ENCODE results near the gene CD40. TPM values are rescaled to one million over a fixed set of nuclear protein-coding genes. Genes with fewer than 3 reads are reported as not detected.

The CD40 gene
- total and polyA plus RNA-seq, 2 of the 4 experiments (the other 2 are of a cell fraction) = 0.36 to 0.92 TPM

- no peak overlapping the region for H3K9ac ChIP-seq (ENCODE audit: low read depth, low read length)
- H4K5ac ChIP-seq (ENCODE audit: low read depth, low read length) = no peak overlapping the region
- intact Hi-C loops (cut with micrococcal nuclease) (no loop called here), in situ Hi-C loops (cut with MboI; ENCODE audit: low sequenced_read_pairs) (no loop called here), dilution Hi-C loops (cut with HindIII; ENCODE audit: low sequenced_read_pairs, unreplicated experiment) (no loop called here)
- H3K4me3 ChIP-seq (ENCODE audit: insufficient read depth, low read depth, low read length) = no peak overlapping the region
- H3K14ac ChIP-seq (replicated peaks; ENCODE audit: low read depth, low read length) = no peak overlapping the region
- WGBS, 2 experiments (ENCODE audit: extremely low coverage in 2 of 2, insufficient read length in 1 of 2) = no CpG with 5 or more reads among the region's 8 CpGs
- H3K9me1 ChIP-seq (ENCODE audit: insufficient read depth, low read length) = peaks cover 10% of the 10 kb centered on the region; the same call in 1 of the 2 replicates
- no peak overlapping the region for H4K91ac ChIP-seq (ENCODE audit: insufficient read depth, low read depth, low read length)
- H3K4me1 ChIP-seq (ENCODE audit: control insufficient read depth, insufficient read depth, low read length) = no peaks in the 10 kb centered on the region
- no peak overlapping the region for H2AK9ac ChIP-seq (replicated peaks; ENCODE audit: low read depth, low read length, poor library complexity)
- no peak overlapping the region for H3K4me2 ChIP-seq (ENCODE audit: low read depth, low read length)
- H2BK120ac ChIP-seq (ENCODE audit: low read depth, low read length) = no peak overlapping the region
- no peak overlapping the region for H2BK5ac ChIP-seq (ENCODE audit: low read depth, low read length, poor library complexity, severe bottlenecking)
- DNase-seq = no peak
- no peaks in the 10 kb centered on the region for H3K9me3 ChIP-seq (ENCODE audit: control insufficient read depth, insufficient read depth, low read length)
- H2BK15ac ChIP-seq (ENCODE audit: low read depth, low read length) = no peak overlapping the region
- H3K27ac ChIP-seq (ENCODE audit: insufficient read depth, low read length) = no peak overlapping the region
- peaks cover 41 to 59% of the 10 kb centered on the region in 2 experiments for H3K79me1 ChIP-seq (ENCODE audit: low read depth in 1 of 2, low read length in 2 of 2)
- H2AFZ ChIP-seq (replicated peaks; ENCODE audit: low read length, poor library complexity) = no peak overlapping the region
- no peak overlapping the region for H2BK20ac ChIP-seq (ENCODE audit: low read depth, low read length)
- H4K8ac ChIP-seq (ENCODE audit: low read depth in 2 of 2, low read length in 2 of 2) = no peak overlapping the region
- no TSS peak for BruUV-seq (replicated peaks)
- ChIA-PET CTCF (interaction anchor here (1.7 kb wide), 1 partner anchor 20 kb away, joined by 4 read pairs; no protein-coding TSS in a partner anchor), POLR2A (ENCODE audit: unreplicated experiment) (no interaction called here)
- no peak overlapping the region for H2AK5ac ChIP-seq (ENCODE audit: low read depth, low read length)
- H3K56ac ChIP-seq (ENCODE audit: extremely low read depth, insufficient read depth, low read length) = no peak overlapping the region
- TF ChIP-seq CEBPB (IDR thresholded peaks at IDR 0.05; ENCODE audit: low read depth, low read length) = no peak
- TF ChIP-seq POLR2A (IDR thresholded peaks at IDR 0.05; ENCODE audit: low read depth, low read length) = no peak
- H3K36me3 ChIP-seq (ENCODE audit: control insufficient read depth, insufficient read depth, low read length) = peaks cover 23% of the 10 kb centered on the region
- H3K4ac ChIP-seq (ENCODE audit: low read depth, low read length) = no peak overlapping the region
- H3K23ac ChIP-seq (ENCODE audit: low read depth, low read length) = no peak overlapping the region
- no peak for ATAC-seq (ENCODE audit: low read depth)
- peaks cover 41% of the 10 kb centered on the region for H4K20me1 ChIP-seq (ENCODE audit: insufficient read depth, low read length)
- no peaks in the 10 kb centered on the region for H3K27me3 ChIP-seq (ENCODE audit: control insufficient read depth, insufficient read depth, low read length)
- H3K18ac ChIP-seq (ENCODE audit: low read depth, low read length) = no peak overlapping the region
Observed at GRCh38 chr20:46077642-46078305, 40.3 kb upstream of the CD40 start.

All from IMR-90 (cell line).